Erythroblast (primary cell): Measurements from ENCODE around the gene RBMS1.

Source experiments
- GATA1 ChIP-seq: IDR thresholded peaks from 2 replicates; pipeline ENCODE4 v1.6.1; 2011; ENCODE audit warnings: low read depth, mild to moderate bottlenecking, control low read depth, low read length, moderate library complexity
- POLR2A ChIP-seq: IDR thresholded peaks from 2 replicates; pipeline ENCODE4 v1.6.1; 2011; ENCODE audit warnings: mild to moderate bottlenecking, low read length

- TF ChIP-seq POLR2A (no peak), GATA1 (no peak)
Observed at GRCh38 chr2:160397530-160397865, 96.1 kb downstream of the RBMS1 start.
